ENCODE results near the gene SLC16A1.
"Not testable (repeated sequence)": the region's sequence is repeated elsewhere in the genome, so short reads cannot be mapped to it uniquely, and the experiment has no call there.

The SLC16A1 gene

GRCh38 chr1:112923234-112923958 is 32.6 kb downstream of the SLC16A1 start:
- DNase-seq = no peak

GRCh38 chr1:112911506-112912220 is 44.3 kb downstream of the SLC16A1 start:
- no peak for DNase-seq

GRCh38 chr1:112909847-112910246 is 46.1 kb downstream of the SLC16A1 start:
- no peak for DNase-seq

GRCh38 chr1:112906150-112906698 is 49.8 kb downstream of the SLC16A1 start:
- no peak for DNase-seq

- DNase-seq = no peak
Measured at GRCh38 chr1:112905395-112906149, 50.4 kb downstream of the SLC16A1 start.

- no peak for DNase-seq
Measured at GRCh38 chr1:112904831-112905261, 51.1 kb downstream of the SLC16A1 start.

- no peak for DNase-seq
Measured at GRCh38 chr1:112904071-112904830, 51.7 kb downstream of the SLC16A1 start.

- DNase-seq = no peak
Measured at GRCh38 chr1:112902221-112902620, 53.8 kb downstream of the SLC16A1 start.

- no peak for DNase-seq
Measured at GRCh38 chr1:112901387-112901786, 54.6 kb downstream of the SLC16A1 start.

GRCh38 chr1:112896783-112897182 is 59.2 kb downstream of the SLC16A1 start:
- no peak for DNase-seq

GRCh38 chr1:112894561-112895011 is 61.4 kb downstream of the SLC16A1 start:
- DNase-seq = no peak

GRCh38 chr1:112894010-112894292 is 62.0 kb downstream of the SLC16A1 start:
- no peak for DNase-seq

GRCh38 chr1:112893288-112894009 is 62.5 kb downstream of the SLC16A1 start:
- no peak for DNase-seq

GRCh38 chr1:112889906-112890305 is 66.1 kb downstream of the SLC16A1 start:
- DNase-seq = not testable (repeated sequence)

- no peak for DNase-seq
Measured at GRCh38 chr1:112889052-112889768, 66.8 kb downstream of the SLC16A1 start.

- no peak for DNase-seq
Measured at GRCh38 chr1:112888630-112889029, 67.4 kb downstream of the SLC16A1 start.

- DNase-seq = no peak
Measured at GRCh38 chr1:112887599-112888283, 68.3 kb downstream of the SLC16A1 start.

GRCh38 chr1:112884996-112885395 is 71.0 kb downstream of the SLC16A1 start:
- DNase-seq = not testable (repeated sequence)

GRCh38 chr1:112882271-112882744 is 73.7 kb downstream of the SLC16A1 start:
- DNase-seq = no peak

- DNase-seq = no peak
Measured at GRCh38 chr1:112881742-112882127, 74.3 kb downstream of the SLC16A1 start.

- DNase-seq = no peak
Measured at GRCh38 chr1:112879834-112880233, 76.2 kb downstream of the SLC16A1 start.

Measured in NCI-H1048 (cell line).